Measurements from ENCODE around the gene ARL17B. TPM values are rescaled to one million over a fixed set of nuclear protein-coding genes. Genes with fewer than 3 reads are reported as not detected.
A peak's percentile ranks its signal among the peaks of the same experiment; 100 is the strongest.
"Not testable (repeated sequence)": the region's sequence is repeated elsewhere in the genome, so short reads cannot be mapped to it uniquely, and the experiment has no call there.

The ARL17B gene
- total RNA-seq, 1 donor from 2014 or later, result 15.5 TPM

GRCh38 chr17:46291618-46292017 lies 69.9 kb downstream of the ARL17B start:
- DNase-seq (ENCODE audit: low spot score); ATAC-seq: not testable (repeated sequence)

DNA sequence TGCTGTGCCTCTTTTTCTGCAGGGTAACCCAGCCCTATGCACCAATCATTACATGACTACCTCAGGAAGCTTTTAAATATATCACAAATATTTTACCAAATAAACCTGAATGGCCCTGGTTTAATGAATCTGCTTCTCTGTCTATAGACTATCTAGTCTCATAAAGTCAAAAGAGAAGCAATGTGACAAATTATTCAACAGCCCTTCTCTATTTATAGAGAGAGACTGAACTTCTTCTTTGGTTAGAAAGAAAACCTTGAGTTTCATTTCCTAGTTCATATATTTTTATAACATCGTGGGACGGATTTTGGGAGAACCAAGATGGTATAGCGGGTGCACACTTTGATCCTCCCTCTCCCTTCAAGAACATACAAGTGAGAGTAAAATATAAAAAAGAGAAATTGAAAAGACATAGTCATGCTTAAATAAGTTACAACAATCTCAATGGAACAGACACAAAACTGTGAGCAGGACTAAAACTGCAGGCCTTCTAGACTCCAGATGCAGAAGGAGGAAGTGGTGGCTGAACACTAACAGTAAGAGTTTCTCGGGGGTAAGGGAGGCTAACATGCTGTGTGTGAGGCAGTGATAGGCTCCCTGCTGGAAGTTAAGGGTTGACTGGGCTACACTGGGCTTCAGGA lies 70.5 kb downstream of the ARL17B start:
- peak; percentile 47 for ATAC-seq
- DNase-seq (ENCODE audit: low spot score), result not testable (repeated sequence)

DNA sequence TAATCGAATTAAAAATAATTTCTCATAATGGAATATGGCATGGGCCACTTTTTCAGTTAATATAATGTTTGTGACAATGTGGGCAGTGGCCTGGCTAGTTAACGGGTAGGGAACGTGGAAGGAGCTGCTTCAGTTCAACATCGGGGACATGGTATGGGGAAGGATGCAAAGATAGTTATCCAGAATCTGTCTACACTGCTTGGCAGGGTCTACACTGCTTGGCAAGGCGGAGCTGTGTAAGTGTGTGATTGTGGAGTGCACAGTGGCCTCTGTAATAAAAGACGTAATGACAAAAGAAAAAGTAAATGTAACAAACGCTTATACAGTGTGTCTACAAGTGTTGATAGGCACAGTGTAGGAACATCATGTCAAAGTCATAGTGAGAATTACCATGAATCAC lies 74.0 kb downstream of the ARL17B start:
- ATAC-seq, result not testable (repeated sequence)

GRCh38 chr17:46286764-46287221 lies 74.8 kb downstream of the ARL17B start:
- peak; percentile 99 for ATAC-seq
- DNase-seq (ENCODE audit: low spot score), result not testable (repeated sequence)

More for the DNA sequence above, 74.0 kb downstream of the ARL17B start:
- DNase-seq (ENCODE audit: low spot score), result not testable (repeated sequence)

DNA sequence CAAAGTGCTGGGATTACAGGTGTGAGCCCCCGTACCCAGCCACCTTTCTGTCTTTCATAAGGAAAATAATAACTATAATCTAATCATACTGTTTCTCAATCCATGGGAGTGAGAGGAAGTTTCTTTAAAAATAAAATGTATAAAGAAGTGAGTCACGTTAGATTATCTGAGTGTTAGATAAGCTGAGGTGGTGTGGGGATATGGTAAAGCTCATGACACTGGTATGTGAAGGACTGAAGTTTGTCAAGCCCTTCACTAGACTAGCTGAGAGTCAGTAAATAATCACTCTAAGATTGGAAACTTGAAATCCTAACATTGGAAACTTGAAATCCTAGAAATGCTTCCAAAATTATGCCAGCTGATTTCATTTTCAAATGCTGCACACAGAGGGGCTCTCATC lies 76.1 kb downstream of the ARL17B start:
- not testable (repeated sequence) for ATAC-seq; DNase-seq (ENCODE audit: low spot score)

DNA sequence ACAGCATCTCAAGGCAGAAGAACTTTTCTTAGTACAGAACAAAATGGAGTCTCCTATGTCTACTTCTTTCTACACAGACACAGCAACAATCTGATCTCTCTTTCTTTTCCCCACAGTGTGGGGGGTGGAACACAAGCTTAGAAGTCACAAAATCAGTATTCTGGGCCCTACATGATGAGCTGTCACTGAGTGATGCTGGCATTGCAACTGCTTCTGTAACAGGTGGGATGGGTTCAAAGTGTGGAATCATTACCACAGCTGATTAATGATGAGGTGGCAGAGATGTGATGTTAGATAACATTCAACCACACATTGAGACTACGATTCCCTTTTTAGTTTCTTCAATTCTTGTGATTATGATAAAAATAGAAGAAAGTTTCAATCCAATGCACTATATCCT lies 77.1 kb downstream of the ARL17B start:
- not testable (repeated sequence) for ATAC-seq; DNase-seq (ENCODE audit: low spot score)

DNA sequence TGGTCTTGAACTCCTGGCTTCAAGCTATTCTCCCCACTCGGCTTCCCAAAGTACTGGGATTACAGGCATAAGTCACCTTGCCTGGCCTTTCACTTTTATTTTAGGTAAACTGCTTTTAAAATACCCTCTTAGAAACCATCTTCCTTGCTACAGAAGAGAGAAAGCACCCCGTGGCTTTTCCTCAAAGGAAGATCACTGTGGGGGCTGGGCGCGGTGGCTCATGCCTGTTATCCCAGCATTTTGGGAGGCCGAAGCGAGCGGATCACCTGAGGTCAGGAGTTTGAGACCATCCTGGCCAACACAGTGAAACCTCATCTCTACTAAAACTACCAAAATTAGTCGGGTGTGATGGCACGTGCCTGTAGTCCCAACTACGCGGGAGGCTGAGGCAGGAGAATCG lies 78.9 kb downstream of the ARL17B start:
- not testable (repeated sequence) for DNase-seq (ENCODE audit: low spot score); ATAC-seq

- DNase-seq (ENCODE audit: low spot score); ATAC-seq: not testable (repeated sequence)
Measured at GRCh38 chr17:46281336-46281735, 80.2 kb downstream of the ARL17B start.

DNA sequence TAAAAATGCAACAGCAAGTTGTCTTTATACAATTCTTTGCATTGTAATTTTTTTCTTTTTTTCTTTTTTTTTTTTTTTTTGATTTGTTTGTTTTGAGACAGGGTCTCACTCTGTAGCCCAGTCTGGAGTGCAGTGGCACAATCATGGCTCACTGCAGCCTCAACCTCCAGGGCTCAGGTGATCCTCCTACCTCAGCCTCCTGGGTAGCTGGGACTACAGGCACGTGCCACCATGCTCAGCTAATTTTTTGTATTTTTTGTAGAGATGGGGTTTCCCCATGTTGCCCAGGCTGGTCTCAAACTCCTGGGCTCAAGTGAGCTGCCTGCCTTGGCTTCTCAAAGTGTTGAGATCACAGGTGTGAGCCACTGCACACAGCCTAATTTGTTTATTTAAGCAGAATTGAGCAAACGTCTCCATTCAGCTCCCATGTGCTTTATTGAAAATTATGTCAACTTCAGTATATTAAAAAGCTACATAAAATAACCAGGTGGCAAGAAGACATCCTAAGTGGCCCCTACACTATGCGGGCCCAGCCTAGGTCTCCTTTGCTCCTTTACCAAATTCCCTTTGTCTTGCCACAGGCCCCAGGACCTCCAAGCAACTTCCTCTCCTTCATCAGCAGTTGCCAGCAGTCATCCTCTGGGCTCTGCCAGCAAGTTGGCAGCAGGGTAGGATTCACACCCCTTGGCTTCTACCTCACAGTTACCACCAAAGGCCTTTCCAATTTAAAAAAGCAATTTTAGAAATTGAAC lies 84.7 kb downstream of the ARL17B start:
- DNase-seq (ENCODE audit: low spot score); ATAC-seq: not testable (repeated sequence)

DNA sequence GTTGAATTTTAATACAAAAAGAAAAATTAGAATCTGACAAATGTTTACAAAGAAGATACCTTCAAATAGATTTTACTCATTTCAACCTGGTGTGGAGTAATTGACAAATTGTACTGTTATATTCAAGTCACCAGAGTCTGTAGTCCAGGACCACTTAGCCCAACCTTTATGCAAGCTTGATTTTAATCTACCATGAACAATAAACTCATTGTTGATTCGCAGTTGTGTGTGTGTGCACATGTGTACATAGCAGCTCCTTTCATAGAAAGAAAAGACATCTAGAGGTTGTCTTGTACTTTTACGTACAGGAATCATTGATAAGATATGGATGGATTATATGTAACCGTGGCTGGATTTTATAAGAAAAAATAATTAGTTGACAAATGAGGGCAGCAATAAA lies 87.3 kb downstream of the ARL17B start:
- no peak for ATAC-seq

DNA sequence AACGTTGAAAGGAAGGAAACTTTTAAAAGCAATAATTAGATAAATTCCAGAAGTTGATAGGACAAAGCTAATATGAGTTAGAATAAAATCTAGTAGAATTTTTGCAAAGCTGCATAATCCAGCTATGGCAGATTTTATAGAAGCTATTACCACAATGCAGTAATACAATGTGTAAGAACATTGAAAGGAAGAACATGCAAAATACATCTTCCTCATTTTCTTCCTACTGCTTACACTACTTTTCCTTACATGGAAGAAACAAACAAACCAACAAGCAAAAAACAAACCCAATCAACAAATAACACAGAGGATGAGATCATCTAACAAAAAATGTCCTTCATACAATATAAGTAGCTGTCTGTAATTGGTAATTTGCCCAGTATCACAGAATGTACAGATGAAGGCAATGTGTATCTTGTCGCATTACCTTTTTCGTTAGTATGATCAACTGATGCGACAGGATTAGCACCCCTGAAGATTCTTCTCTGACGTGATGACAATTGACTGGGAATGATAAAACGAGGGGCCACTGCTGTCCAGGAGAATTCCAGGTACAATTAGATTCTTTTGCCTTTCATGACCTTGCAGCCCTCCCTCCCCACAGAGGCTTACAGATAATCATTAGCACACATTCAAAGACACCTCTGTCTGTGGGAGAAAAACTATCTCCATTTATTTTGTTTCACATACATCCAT lies 87.9 kb downstream of the ARL17B start:
- no peak for DNase-seq (ENCODE audit: low spot score)
- no peak for ATAC-seq

More for the DNA sequence above, 87.3 kb downstream of the ARL17B start:
- no peak for DNase-seq (ENCODE audit: low spot score)

DNA sequence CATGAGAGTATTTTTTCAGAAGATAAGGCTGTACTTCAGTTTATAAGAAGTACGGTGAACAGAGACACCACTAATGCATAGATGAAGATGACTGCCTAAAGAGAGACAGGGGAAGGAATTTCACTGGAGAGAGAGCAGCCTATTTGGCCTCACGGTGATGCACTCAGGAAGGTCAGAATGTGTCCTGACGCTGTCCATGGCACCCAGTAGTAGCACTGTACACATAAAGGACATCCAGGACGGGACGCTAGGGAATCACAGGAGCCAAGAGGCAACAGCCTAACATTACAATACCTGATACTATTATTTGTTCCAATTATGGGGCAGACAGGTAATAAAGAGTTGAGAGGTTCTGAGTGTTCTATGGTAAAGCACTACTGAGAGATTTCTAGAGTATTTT lies 91.5 kb downstream of the ARL17B start:
- DNase-seq (ENCODE audit: low spot score) (no peak), ATAC-seq (no peak)

DNA sequence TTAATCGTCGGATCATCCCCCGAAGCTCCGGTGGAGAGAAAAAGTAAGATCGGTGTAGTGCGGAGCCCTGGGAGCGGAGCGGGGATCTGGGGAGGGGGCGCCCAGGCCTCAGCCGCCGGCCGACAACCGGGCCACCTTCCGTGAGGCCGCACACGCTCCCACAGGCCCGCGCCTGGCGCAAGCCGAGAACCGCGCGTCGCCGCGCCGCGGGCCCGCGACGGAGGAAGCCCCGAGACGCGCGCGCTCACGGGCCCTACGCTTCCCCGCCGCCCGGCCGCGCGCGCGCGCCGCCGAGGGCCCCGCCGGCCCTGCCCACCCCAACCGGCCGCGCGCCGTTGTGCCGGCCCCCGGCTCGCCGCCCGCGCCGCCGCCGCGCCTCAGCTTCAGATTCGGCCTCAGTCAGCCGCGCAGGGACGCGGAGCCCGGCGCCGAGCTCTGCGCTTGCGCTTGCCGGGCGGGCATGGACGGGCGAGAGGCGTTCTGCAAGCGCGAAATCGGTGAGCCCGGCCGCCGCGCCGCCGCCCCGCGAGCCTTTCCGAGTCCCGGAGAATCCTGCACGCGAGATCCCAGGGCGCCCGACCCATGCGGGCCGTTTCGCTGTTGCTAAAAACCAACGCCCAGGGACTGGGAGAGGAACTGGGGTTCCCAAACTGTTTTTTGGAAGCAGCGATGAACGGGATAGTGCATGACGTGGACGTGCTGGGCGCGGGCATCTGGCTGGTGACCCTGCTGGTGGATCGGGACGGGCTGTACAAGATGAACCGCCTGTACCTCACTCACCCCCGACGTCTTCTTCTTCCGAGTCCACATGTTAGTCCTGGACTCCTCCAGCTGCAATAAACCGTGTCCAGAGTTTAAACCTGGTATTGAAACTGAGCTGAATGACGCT lies 94.7 kb downstream of the ARL17B start:
- ATAC-seq (peak; percentile 93), DNase-seq (ENCODE audit: low spot score) (peak; percentile 88)

DNA sequence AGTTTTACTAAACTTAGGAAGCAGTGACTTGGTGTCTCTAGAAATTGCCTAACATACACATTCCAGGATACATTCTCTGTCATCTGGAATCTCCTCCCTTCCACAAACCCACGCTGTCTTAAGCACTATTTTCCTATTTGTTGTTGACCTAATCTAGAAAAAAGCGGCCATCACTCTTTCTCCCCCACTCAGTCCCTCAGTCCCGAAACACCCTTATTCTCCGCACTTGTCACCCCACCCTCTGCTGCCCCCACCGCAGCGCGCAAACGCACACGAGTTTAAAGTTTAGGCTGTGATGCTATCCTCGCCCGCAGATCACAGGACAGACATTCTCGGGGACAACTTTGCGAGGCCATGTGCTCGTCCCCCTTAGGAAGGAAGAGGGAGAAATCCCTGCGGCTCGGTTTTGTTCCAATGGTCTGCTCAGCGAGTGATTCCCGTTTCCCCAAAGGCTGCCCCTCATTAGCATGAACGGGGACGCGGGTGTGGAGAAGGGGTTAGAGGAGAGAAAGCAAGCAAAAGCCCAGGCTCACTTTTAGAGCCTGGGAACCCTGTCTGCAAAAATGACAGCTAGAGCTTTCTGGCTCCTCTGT lies 95.4 kb downstream of the ARL17B start:
- DNase-seq (ENCODE audit: low spot score), result not testable (repeated sequence)
- ATAC-seq, result peak; percentile 1

DNA sequence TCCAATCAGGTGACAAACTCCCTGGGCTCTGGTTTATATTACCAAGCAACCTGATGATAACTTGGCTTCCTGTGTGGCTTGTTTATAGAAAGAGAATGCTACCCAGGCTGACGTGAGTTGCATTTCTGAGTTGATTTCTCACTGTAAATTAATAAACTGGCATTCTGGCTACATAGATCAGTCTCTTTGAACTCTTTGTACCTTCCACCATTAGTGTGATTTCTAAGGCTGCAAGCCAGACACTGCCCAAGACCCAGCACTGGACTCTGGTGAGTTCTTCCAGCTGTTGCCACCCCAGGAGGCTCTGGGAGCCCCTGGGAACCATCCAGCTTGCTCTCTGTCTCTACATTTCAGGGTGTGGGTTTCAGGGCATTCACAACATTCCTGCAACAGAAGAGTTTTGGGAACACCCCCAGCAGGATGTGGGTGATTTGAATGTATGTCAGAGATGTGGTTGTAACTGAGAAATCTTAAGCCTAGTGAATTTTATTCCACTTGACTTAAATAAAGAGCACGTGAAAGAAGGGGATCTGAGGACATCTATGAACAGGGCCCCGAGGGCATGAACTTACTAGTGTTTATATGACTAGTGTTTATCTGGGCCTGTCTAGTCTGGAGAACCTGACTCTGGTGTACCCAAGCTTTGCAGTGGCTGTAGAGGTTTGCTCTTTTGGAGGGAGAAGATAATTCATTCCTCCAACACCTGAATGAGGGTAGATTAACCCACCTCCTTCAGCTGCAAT lies 96.9 kb downstream of the ARL17B start:
- ATAC-seq (no peak), DNase-seq (ENCODE audit: low spot score) (no peak)

GRCh38 chr17:46262271-46262670 lies 99.3 kb downstream of the ARL17B start:
- DNase-seq (ENCODE audit: low spot score), result no peak
- ATAC-seq, result no peak

GRCh38 chr17:46259845-46260661 lies 101.5 kb downstream of the ARL17B start:
- not testable (repeated sequence) for DNase-seq (ENCODE audit: low spot score)
- peak; percentile 93 for ATAC-seq

- not testable (repeated sequence) for DNase-seq (ENCODE audit: low spot score); ATAC-seq
Measured at GRCh38 chr17:46256369-46256768, 105.2 kb downstream of the ARL17B start.
